Naive B cell (primary cell): Measurements from ENCODE around the gene BAAT. TPM values are rescaled to one million over a fixed set of nuclear protein-coding genes. Genes with fewer than 3 reads are reported as not detected.
"Not testable (repeated sequence)": the region's sequence is repeated elsewhere in the genome, so short reads cannot be mapped to it uniquely, and the experiment has no call there.

ENCODE experiments used
- ATAC-seq, 2 donors: fragments of 150-1000 bp; cut with Tn5 transposase; 2 replicates each; pipeline ENCODE4 v1.10.0; 2021; ENCODE audit warnings: low read depth in 2 of 2, mild to moderate bottlenecking in 2 of 2, moderate library complexity in 2 of 2
- DNase-seq: peaks from one replicate; pipeline ENCODE4 v3.0.0; 2022
- H3K27ac Mint-ChIP-seq, 6 donors: one replicate each; pipeline ENCODE4 v1.8.0; 2020 to 2022; ENCODE audit warnings: mild to moderate bottlenecking in 6 of 6, mixed read lengths in 6 of 6, moderate library complexity in 5 of 6, inconsistent platforms in 2 of 6
- H3K27me3 Mint-ChIP-seq, 3 donors: one replicate each; pipeline ENCODE4 v1.8.0; 2021 to 2022; ENCODE audit warnings: mixed read lengths in 3 of 3, mild to moderate bottlenecking in 1 of 3
- H3K36me3 Mint-ChIP-seq, 2 donors: one replicate each; pipeline ENCODE4 v1.8.0; 2020 to 2022; ENCODE audit warnings: mixed read lengths in 2 of 2, inconsistent platforms in 1 of 2, mild to moderate bottlenecking in 1 of 2
- H3K4me1 Mint-ChIP-seq, 3 donors: one replicate each; pipeline ENCODE4 v1.8.0; 2020 to 2022; ENCODE audit warnings: mixed read lengths in 3 of 3, inconsistent platforms in 1 of 3, mild to moderate bottlenecking in 1 of 3, moderate library complexity in 1 of 3
- H3K4me3 Mint-ChIP-seq, 8 donors: one replicate each; pipeline ENCODE4 v1.8.0; 2020 to 2022; ENCODE audit warnings: mild to moderate bottlenecking in 8 of 8, mixed read lengths in 8 of 8, moderate library complexity in 8 of 8, inconsistent platforms in 2 of 8
- H3K9me3 Mint-ChIP-seq, 7 donors: one replicate each; pipeline ENCODE4 v1.8.0; 2020 to 2022; ENCODE audit warnings: mixed read lengths in 7 of 7, mild to moderate bottlenecking in 5 of 7, inconsistent platforms in 2 of 7, moderate library complexity in 1 of 7
- polyA plus RNA-seq, 6 donors: library from polyadenylated mRNA; unstranded; fragments of 300-500 nt; fragmentation: Illumina TruSeq; gene quantifications; one replicate each; pipeline ENCODE4 v1.2.3, GENCODE V29; 2021; ENCODE audit warnings: low read depth in 6 of 6

Gene BAAT
- polyA plus RNA-seq, 6 donors from 2014 or later, result 0.12 TPM; not detected in 5

GRCh38 chr9:101342595-101342994, 42.2 kb downstream of the BAAT start:
- H3K4me3 Mint-ChIP-seq, result no peak overlapping the region
- peaks cover 18 to 47% (median 26%) of the 10 kb centered on the region in 3 donors for H3K27me3 Mint-ChIP-seq
- H3K9me3 Mint-ChIP-seq, result peaks cover 0 to 4% (median 0%) of the 10 kb centered on the region in 7 donors
- no peaks in the 10 kb centered on the region for H3K4me1 Mint-ChIP-seq
- DNase-seq (no peak), ATAC-seq (no peak)
- H3K27ac Mint-ChIP-seq, result no peak overlapping the region
- H3K36me3 Mint-ChIP-seq, result no peaks in the 10 kb centered on the region

- H3K36me3 Mint-ChIP-seq, result no peaks in the 10 kb centered on the region
- no peaks in the 10 kb centered on the region for H3K4me1 Mint-ChIP-seq
- no peak overlapping the region for H3K4me3 Mint-ChIP-seq
- peaks cover 15 to 47% (median 27%) of the 10 kb centered on the region in 3 donors for H3K27me3 Mint-ChIP-seq
- peaks cover 0 to 4% (median 0%) of the 10 kb centered on the region in 7 donors for H3K9me3 Mint-ChIP-seq
- peak overlapping the region in 1 of 6 donors; percentile 9 for H3K27ac Mint-ChIP-seq
- DNase-seq, result no peak
- no peak for ATAC-seq
These were observed 42.8 kb downstream of the BAAT start for GRCh38 chr9:101341958-101342357.

GRCh38 chr9:101337237-101337636, 47.6 kb downstream of the BAAT start:
- H3K4me3 Mint-ChIP-seq, result no peak overlapping the region

GRCh38 chr9:101336091-101336490, 48.7 kb downstream of the BAAT start:
- peaks cover 17 to 29% (median 28%) of the 10 kb centered on the region in 3 donors for H3K27me3 Mint-ChIP-seq

More at GRCh38 chr9:101337237-101337636, 47.6 kb downstream of the BAAT start:
- H3K36me3 Mint-ChIP-seq, result no peaks in the 10 kb centered on the region
- no peak for ATAC-seq
- no peaks in the 10 kb centered on the region for H3K4me1 Mint-ChIP-seq
- no peak for DNase-seq
- peaks cover 19 to 36% (median 32%) of the 10 kb centered on the region in 3 donors for H3K27me3 Mint-ChIP-seq
- H3K9me3 Mint-ChIP-seq, result peaks cover 0 to 4% (median 0%) of the 10 kb centered on the region in 7 donors
- no peak overlapping the region for H3K27ac Mint-ChIP-seq

GRCh38 chr9:101333926-101334702, 50.7 kb downstream of the BAAT start:
- Mint-ChIP-seq H3K9me3 (peaks cover 0 to 4% (median 0%) of the 10 kb centered on the region in 7 donors), H3K27ac (no peak overlapping the region), H3K4me3 (peak overlapping the region in 1 of 8 donors; percentile 61), H3K36me3 (no peaks in the 10 kb centered on the region), H3K27me3 (peaks cover 10 to 22% (median 22%) of the 10 kb centered on the region in 3 donors), H3K4me1 (no peaks in the 10 kb centered on the region)
- no peak for ATAC-seq
- DNase-seq, result no peak

More at GRCh38 chr9:101336091-101336490, 48.7 kb downstream of the BAAT start:
- Mint-ChIP-seq H3K4me3 (no peak overlapping the region), H3K27ac (no peak overlapping the region), H3K4me1 (no peaks in the 10 kb centered on the region), H3K9me3 (peaks cover 0 to 4% (median 0%) of the 10 kb centered on the region in 7 donors), H3K36me3 (no peaks in the 10 kb centered on the region)
- no peak for DNase-seq
- ATAC-seq, result no peak

- H3K36me3 Mint-ChIP-seq, result no peaks in the 10 kb centered on the region
- ATAC-seq (no peak), DNase-seq (no peak)
- no peak overlapping the region for H3K27ac Mint-ChIP-seq
- peaks cover 0 to 2% (median 0%) of the 10 kb centered on the region in 7 donors for H3K9me3 Mint-ChIP-seq
- H3K4me3 Mint-ChIP-seq, result no peak overlapping the region
- H3K4me1 Mint-ChIP-seq, result no peaks in the 10 kb centered on the region
- H3K27me3 Mint-ChIP-seq, result peaks cover 6 to 21% (median 19%) of the 10 kb centered on the region in 3 donors
These were observed 51.3 kb downstream of the BAAT start for GRCh38 chr9:101333490-101333889.

GRCh38 chr9:101332362-101332761, 52.4 kb downstream of the BAAT start:
- Mint-ChIP-seq H3K4me3 (no peak overlapping the region), H3K9me3 (peaks cover 1 to 8% (median 4%) of the 10 kb centered on the region in 7 donors), H3K27ac (peak overlapping the region in 1 of 6 donors; percentile 42), H3K27me3 (peaks cover 6 to 21% (median 18%) of the 10 kb centered on the region in 3 donors), H3K4me1 (no peaks in the 10 kb centered on the region), H3K36me3 (no peaks in the 10 kb centered on the region)
- ATAC-seq (no peak), DNase-seq (no peak)

GRCh38 chr9:101327422-101327909, 57.3 kb downstream of the BAAT start:
- Mint-ChIP-seq H3K27me3 (peaks cover 6 to 25% (median 12%) of the 10 kb centered on the region in 3 donors), H3K9me3 (peaks cover 3 to 21% (median 13%) of the 10 kb centered on the region in 7 donors)
- not testable (repeated sequence) for ATAC-seq, H3K4me1 Mint-ChIP-seq, H3K36me3 Mint-ChIP-seq, H3K4me3 Mint-ChIP-seq, DNase-seq, H3K27ac Mint-ChIP-seq

GRCh38 chr9:101326501-101326900, 58.3 kb downstream of the BAAT start:
- no peaks in the 10 kb centered on the region for H3K36me3 Mint-ChIP-seq
- no peaks in the 10 kb centered on the region for H3K4me1 Mint-ChIP-seq
- no peak overlapping the region for H3K27ac Mint-ChIP-seq
- ATAC-seq (no peak), DNase-seq (no peak)
- peaks cover 3 to 21% (median 13%) of the 10 kb centered on the region in 7 donors for H3K9me3 Mint-ChIP-seq
- no peak overlapping the region for H3K4me3 Mint-ChIP-seq
- H3K27me3 Mint-ChIP-seq, result peaks cover 0 to 24% (median 10%) of the 10 kb centered on the region in 3 donors

GRCh38 chr9:101326035-101326434, 58.8 kb downstream of the BAAT start:
- H3K4me1 Mint-ChIP-seq, result no peaks in the 10 kb centered on the region
- H3K9me3 Mint-ChIP-seq, result peaks cover 3 to 21% (median 13%) of the 10 kb centered on the region in 7 donors
- H3K27ac Mint-ChIP-seq, result no peak overlapping the region
- no peak overlapping the region for H3K4me3 Mint-ChIP-seq
- no peaks in the 10 kb centered on the region for H3K36me3 Mint-ChIP-seq
- no peak for ATAC-seq
- peaks cover 4 to 26% (median 10%) of the 10 kb centered on the region in 3 donors for H3K27me3 Mint-ChIP-seq
- no peak for DNase-seq

- DNase-seq (no peak), ATAC-seq (no peak)
- Mint-ChIP-seq H3K4me1 (no peaks in the 10 kb centered on the region), H3K36me3 (no peaks in the 10 kb centered on the region), H3K9me3 (peaks cover 3 to 21% (median 13%) of the 10 kb centered on the region in 7 donors), H3K27ac (no peak overlapping the region), H3K27me3 (peaks cover 13 to 22% (median 14%) of the 10 kb centered on the region in 3 donors), H3K4me3 (no peak overlapping the region)
These were observed 59.8 kb downstream of the BAAT start for GRCh38 chr9:101325053-101325452.

- Mint-ChIP-seq H3K4me1 (no peaks in the 10 kb centered on the region), H3K4me3 (no peak overlapping the region), H3K9me3 (peaks cover 3 to 21% (median 13%) of the 10 kb centered on the region in 7 donors), H3K36me3 (no peaks in the 10 kb centered on the region), H3K27ac (no peak overlapping the region), H3K27me3 (peaks cover 15 to 21% (median 16%) of the 10 kb centered on the region in 3 donors)
- ATAC-seq (no peak), DNase-seq (no peak)
These were observed 60.5 kb downstream of the BAAT start for GRCh38 chr9:101324245-101324804.

- Mint-ChIP-seq H3K4me3 (no peak overlapping the region), H3K36me3 (no peaks in the 10 kb centered on the region), H3K27ac (no peak overlapping the region), H3K9me3 (peaks cover 3 to 21% (median 13%) of the 10 kb centered on the region in 7 donors), H3K27me3 (peaks cover 15 to 16% (median 15%) of the 10 kb centered on the region in 3 donors), H3K4me1 (no peaks in the 10 kb centered on the region)
- DNase-seq (no peak), ATAC-seq (no peak)
These were observed 61.7 kb downstream of the BAAT start for GRCh38 chr9:101323129-101323528.
